HL-60 (cell line): ENCODE results near the gene YPEL4.

ENCODE experiments used
- DNase-seq, 2 experiments: peaks; one replicate each; pipeline ENCODE4 v3.0.0-alpha.2; 2010 to 2020; ENCODE audit warnings: low read depth in 1 of 2, low spot score in 1 of 2
- H3K27ac ChIP-seq: fragments of 250-450 bp; sonication (Bioruptor Pico); replicated peaks from 2 replicates; pipeline ENCODE4 v1.5.1; 2020; ENCODE audit warnings: mild to moderate bottlenecking, moderate library complexity
- H3K27me3 ChIP-seq: fragments of 250-450 bp; sonication (Bioruptor Pico); 2 replicates; pipeline ENCODE4 v1.5.1; 2021; ENCODE audit warnings: mild to moderate bottlenecking, moderate library complexity; ENCODE audit not compliant: insufficient read depth, poor library complexity, severe bottlenecking
- H3K4me3 ChIP-seq: replicated peaks from 2 replicates; pipeline ENCODE4 v1.5.1; 2011; ENCODE audit warnings: mild to moderate bottlenecking, control low read depth, low read length; ENCODE audit not compliant: insufficient read depth
- GABPA ChIP-seq: IDR thresholded peaks from 2 replicates; pipeline ENCODE4 v1.6.1; 2012; ENCODE audit warnings: low read depth
- POLR2AphosphoS5 ChIP-seq: IDR thresholded peaks from 2 replicates; pipeline ENCODE4 v1.6.1; 2012; ENCODE audit warnings: low read depth
- SPI1 ChIP-seq: IDR thresholded peaks from 2 replicates; pipeline ENCODE4 v1.6.1; 2012; ENCODE audit warnings: low read depth, mild to moderate bottlenecking, borderline replicate concordance
- TF ChIP-seq, protein P1 (sequence below): IDR thresholded peaks from one replicate; pipeline ENCODE4 v1.5.1; 2011; ENCODE audit warnings: low read length, control low read depth, inconsistent platforms; ENCODE audit not compliant: insufficient read depth
- TF ChIP-seq, protein P2 (sequence below): IDR thresholded peaks from 2 replicates; pipeline ENCODE4 v1.6.1; 2012; ENCODE audit warnings: low read depth; ENCODE audit not compliant: insufficient replicate concordance

YPEL4 gene

GRCh38 chr11:57645689-57646085, 4.0 kb downstream of the YPEL4 start:
- TF ChIP-seq, protein P1, sequence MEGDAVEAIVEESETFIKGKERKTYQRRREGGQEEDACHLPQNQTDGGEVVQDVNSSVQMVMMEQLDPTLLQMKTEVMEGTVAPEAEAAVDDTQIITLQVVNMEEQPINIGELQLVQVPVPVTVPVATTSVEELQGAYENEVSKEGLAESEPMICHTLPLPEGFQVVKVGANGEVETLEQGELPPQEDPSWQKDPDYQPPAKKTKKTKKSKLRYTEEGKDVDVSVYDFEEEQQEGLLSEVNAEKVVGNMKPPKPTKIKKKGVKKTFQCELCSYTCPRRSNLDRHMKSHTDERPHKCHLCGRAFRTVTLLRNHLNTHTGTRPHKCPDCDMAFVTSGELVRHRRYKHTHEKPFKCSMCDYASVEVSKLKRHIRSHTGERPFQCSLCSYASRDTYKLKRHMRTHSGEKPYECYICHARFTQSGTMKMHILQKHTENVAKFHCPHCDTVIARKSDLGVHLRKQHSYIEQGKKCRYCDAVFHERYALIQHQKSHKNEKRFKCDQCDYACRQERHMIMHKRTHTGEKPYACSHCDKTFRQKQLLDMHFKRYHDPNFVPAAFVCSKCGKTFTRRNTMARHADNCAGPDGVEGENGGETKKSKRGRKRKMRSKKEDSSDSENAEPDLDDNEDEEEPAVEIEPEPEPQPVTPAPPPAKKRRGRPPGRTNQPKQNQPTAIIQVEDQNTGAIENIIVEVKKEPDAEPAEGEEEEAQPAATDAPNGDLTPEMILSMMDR = no peak
- TF ChIP-seq, protein P2, sequence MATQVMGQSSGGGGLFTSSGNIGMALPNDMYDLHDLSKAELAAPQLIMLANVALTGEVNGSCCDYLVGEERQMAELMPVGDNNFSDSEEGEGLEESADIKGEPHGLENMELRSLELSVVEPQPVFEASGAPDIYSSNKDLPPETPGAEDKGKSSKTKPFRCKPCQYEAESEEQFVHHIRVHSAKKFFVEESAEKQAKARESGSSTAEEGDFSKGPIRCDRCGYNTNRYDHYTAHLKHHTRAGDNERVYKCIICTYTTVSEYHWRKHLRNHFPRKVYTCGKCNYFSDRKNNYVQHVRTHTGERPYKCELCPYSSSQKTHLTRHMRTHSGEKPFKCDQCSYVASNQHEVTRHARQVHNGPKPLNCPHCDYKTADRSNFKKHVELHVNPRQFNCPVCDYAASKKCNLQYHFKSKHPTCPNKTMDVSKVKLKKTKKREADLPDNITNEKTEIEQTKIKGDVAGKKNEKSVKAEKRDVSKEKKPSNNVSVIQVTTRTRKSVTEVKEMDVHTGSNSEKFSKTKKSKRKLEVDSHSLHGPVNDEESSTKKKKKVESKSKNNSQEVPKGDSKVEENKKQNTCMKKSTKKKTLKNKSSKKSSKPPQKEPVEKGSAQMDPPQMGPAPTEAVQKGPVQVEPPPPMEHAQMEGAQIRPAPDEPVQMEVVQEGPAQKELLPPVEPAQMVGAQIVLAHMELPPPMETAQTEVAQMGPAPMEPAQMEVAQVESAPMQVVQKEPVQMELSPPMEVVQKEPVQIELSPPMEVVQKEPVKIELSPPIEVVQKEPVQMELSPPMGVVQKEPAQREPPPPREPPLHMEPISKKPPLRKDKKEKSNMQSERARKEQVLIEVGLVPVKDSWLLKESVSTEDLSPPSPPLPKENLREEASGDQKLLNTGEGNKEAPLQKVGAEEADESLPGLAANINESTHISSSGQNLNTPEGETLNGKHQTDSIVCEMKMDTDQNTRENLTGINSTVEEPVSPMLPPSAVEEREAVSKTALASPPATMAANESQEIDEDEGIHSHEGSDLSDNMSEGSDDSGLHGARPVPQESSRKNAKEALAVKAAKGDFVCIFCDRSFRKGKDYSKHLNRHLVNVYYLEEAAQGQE = no peak
- TF ChIP-seq SPI1 (no peak), GABPA (no peak), POLR2AphosphoS5 (no peak)
- H3K4me3 ChIP-seq = no peak overlapping the region
- no peak overlapping the region for H3K27ac ChIP-seq
- H3K27me3 ChIP-seq = peaks cover 11% of the 10 kb centered on the region
- no peak for DNase-seq

DNA sequence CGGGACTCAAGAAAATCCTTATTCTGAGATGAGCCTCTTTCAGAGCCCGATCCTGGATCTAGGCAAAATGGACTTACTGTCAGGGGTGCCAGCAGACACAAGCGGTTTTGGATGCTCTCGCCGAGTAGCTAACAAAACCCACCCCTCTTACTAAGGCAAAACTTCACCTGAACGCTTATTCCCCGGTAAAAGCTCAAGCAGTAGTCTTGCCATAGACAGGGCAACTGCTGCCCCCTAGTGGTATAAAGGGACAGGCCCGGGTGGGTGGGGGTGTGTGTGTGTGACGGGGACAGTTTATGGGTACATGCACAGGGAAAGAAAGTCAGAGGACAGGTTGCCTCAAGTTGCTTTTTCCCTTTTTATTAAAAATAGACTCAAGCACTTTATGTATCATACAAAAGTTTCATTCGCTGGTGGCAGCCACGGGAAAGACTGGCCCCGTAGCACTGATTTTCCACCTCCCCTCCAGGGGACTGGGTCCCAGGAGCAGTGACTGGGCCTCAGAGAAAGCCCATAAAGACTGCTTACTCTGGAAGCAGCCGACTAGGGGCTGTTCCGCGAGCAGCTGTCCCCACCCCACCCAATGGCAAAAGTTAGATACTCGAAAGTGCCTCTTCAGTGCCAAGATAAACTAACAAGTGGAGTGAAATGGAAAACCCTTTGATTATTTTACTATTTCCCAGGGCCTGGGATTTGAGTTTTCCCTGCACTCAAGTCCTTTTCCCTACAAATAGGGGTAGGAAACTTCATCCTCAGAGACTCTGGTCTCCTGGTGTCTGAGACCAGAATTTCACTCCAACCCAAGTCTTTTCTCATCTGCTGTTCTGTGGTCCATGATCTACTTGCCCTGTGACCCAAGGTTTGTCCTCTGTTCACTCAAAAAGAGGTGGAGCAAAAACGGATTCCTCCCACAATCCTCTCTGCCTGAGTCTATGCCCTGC, 4.7 kb downstream of the YPEL4 start:
- TF ChIP-seq, protein P2 = no peak
- no peak for TF ChIP-seq GABPA
- TF ChIP-seq SPI1 = no peak
- TF ChIP-seq, protein P1 = peak; percentile 86
- TF ChIP-seq POLR2AphosphoS5 = no peak
- DNase-seq = peak; percentile 52 to 85
- Histone ChIP-seq H3K27me3 (peaks cover 11% of the 10 kb centered on the region), H3K4me3 (no peak overlapping the region), H3K27ac (no peak overlapping the region)

DNA sequence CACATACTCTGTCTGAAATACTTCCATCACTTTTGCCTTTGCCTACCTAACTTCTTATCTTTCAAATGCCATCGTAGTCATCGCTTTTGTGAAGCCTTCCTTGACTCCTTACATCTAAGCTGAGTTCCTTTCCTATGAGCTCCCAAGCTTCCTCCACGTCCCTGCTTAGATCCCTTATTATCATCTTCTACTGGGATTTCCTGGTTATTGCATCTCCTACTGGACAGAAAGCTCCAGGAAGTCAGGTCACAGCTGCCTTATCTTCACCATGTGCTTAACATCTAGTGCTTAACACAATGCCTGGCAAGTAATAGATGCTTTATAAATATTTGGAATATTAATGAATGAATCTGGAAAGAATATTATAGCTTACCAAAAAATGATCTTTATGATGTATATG, 5.9 kb downstream of the YPEL4 start:
- peaks cover 5% of the 10 kb centered on the region for H3K27me3 ChIP-seq
- no peak overlapping the region for H3K27ac ChIP-seq
- no peak overlapping the region for H3K4me3 ChIP-seq
- TF ChIP-seq POLR2AphosphoS5 = no peak
- TF ChIP-seq, protein P1 = no peak
- TF ChIP-seq, protein P2 = no peak
- no peak for TF ChIP-seq GABPA
- no peak for TF ChIP-seq SPI1
- DNase-seq = no peak
